Heart left ventricle (tissue), 13 donors: ENCODE measurements around the gene PPM1D.

Experiments used
- CTCF ChIP-seq, 12 donors: fragments of 200-600 bp; sonication (generic) in 4 of 12; IDR thresholded peaks; one replicate each; pipeline versions ENCODE4 v1.5.0 to v1.8.0; 2018 to 2022; ENCODE audit warnings: antibody characterized with exemption in 12 of 12, mild to moderate bottlenecking in 5 of 12
- POLR2A ChIP-seq, 2 donors: fragments of 450-650 bp; IDR thresholded peaks; one replicate each; pipeline ENCODE4 v1.6.1; 2017; ENCODE audit warnings: antibody characterized with exemption in 2 of 2, mild to moderate bottlenecking in 2 of 2, moderate library complexity in 2 of 2
- donor health status: ischemic (EF 13 %, LVEDD 7.1; RV severe dilation, severe dysfunction).
- donor health status: DM: no; HTN: yes; CAD: no.
- donor health status: DM: no; HTN: no; CAD: no.
- donor health status: ischemic (EF 25% LVEDD 6.9; RV normal size, moderate dysfunction).
- donor health status: ischemic (EF 25% LVEDD 5.7; RV mildly dilated, moderate dysfunction).
- donor health status: ischemic (EF 35%, LVEDD 5.7; RV mildly dilated, moderate dysfunction).
- donor health status: nonischemic (EF 11% LVEDD 7.7; RV severe dilation, severe dysfunction).
- donor health status: DM: yes; HTN: yes; CAD: no.
- donor health status: PGD.
- donor health status: ischemic (EF 29% LVEDD 5.4; RV normal size, mild dysfunction).
- donor health status: nonischemic (EF 23%, LVEDD 6.1; RV moderate dilation, normal function).

- no peak for TF ChIP-seq CTCF (IDR thresholded peaks at IDR 0.05)
- TF ChIP-seq POLR2A (IDR thresholded peaks at IDR 0.05): no peak
These were observed 14.1 kb upstream of the PPM1D start for GRCh38 chr17:60585887-60586286.
